CD4-positive, alpha-beta T cell treated with Interleukin-4 for 1 hour (primary cell): ENCODE results near the gene FAM161A.
"Not testable (repeated sequence)": the region's sequence is repeated elsewhere in the genome, so short reads cannot be mapped to it uniquely, and the experiment has no call there.

Source experiments
- DNase-seq, 2 donors: peaks; one replicate each; pipeline ENCODE4 v3.0.0-alpha.2; 2020 to 2022

Gene FAM161A

GRCh38 chr2:61853847-61854563 lies at the start of gene FAM161A:
FAM161A (minus strand) TSS chr2:61854060; CDS start chr2:61854041, 19 bp downstream.
- peak; percentile 80 to 81 for DNase-seq

- no peak for DNase-seq
These were observed 46.4 kb upstream of the FAM161A start for GRCh38 chr2:61900281-61900680.

- DNase-seq: peak in 1 of 2 donors; percentile 24
These were observed 45.0 kb upstream of the FAM161A start for GRCh38 chr2:61898810-61899209.

- DNase-seq: peak; percentile 90 to 93
These were observed 34.6 kb upstream of the FAM161A start, which contains the start of gene CCT4 for GRCh38 chr2:61888267-61889055. CCT4 (minus strand) TSS chr2:61888656; CDS start chr2:61888507, 149 bp downstream.

GRCh38 chr2:61887717-61888266 lies 33.9 kb upstream of the FAM161A start:
- DNase-seq: no peak

GRCh38 chr2:61885896-61886603 lies 32.2 kb upstream of the FAM161A start:
- no peak for DNase-seq

GRCh38 chr2:61882850-61883249 lies 29.0 kb upstream of the FAM161A start:
- DNase-seq: no peak

GRCh38 chr2:61879351-61879750 lies 25.5 kb upstream of the FAM161A start:
- not testable (repeated sequence) for DNase-seq

GRCh38 chr2:61878761-61879160 lies 24.9 kb upstream of the FAM161A start:
- DNase-seq: no peak

GRCh38 chr2:61877571-61878245 lies 23.8 kb upstream of the FAM161A start:
- DNase-seq: no peak

- DNase-seq: no peak
These were observed 22.5 kb upstream of the FAM161A start for GRCh38 chr2:61876400-61876799.

- DNase-seq: not testable (repeated sequence)
These were observed 12.7 kb upstream of the FAM161A start for GRCh38 chr2:61866482-61867089.

- no peak for DNase-seq
These were observed 8.2 kb upstream of the FAM161A start for GRCh38 chr2:61862085-61862484.

GRCh38 chr2:61857224-61857623 lies 3.4 kb upstream of the FAM161A start:
- DNase-seq: peak in 1 of 2 donors; percentile 20

GRCh38 chr2:61855318-61855613 lies 1.4 kb upstream of the FAM161A start:
- no peak for DNase-seq

- DNase-seq: peak; percentile 95 to 96
These were observed 881 bp upstream of the FAM161A start for GRCh38 chr2:61854564-61855317.

GRCh38 chr2:61853086-61853846 lies 594 bp downstream of the FAM161A start:
- DNase-seq: peak; percentile 12 to 42

GRCh38 chr2:61851270-61851669 lies 2.6 kb downstream of the FAM161A start:
- not testable (repeated sequence) for DNase-seq

- DNase-seq: no peak
These were observed 8.5 kb downstream of the FAM161A start for GRCh38 chr2:61845320-61845719.

- no peak for DNase-seq
These were observed 12.6 kb downstream of the FAM161A start for GRCh38 chr2:61841286-61841685.

GRCh38 chr2:61834893-61835292 lies 19.0 kb downstream of the FAM161A start:
- no peak for DNase-seq
